ENCODE measurements around the gene PER1. TPM values are rescaled to one million over a fixed set of nuclear protein-coding genes. Genes with fewer than 3 reads are reported as not detected.

The PER1 gene
- total and polyA plus RNA-seq, 2 of the 13 experiments (the other 11 are each of a cell fraction or from before 2014, with no cell fraction given): 2.6 to 3.6 TPM

DNA sequence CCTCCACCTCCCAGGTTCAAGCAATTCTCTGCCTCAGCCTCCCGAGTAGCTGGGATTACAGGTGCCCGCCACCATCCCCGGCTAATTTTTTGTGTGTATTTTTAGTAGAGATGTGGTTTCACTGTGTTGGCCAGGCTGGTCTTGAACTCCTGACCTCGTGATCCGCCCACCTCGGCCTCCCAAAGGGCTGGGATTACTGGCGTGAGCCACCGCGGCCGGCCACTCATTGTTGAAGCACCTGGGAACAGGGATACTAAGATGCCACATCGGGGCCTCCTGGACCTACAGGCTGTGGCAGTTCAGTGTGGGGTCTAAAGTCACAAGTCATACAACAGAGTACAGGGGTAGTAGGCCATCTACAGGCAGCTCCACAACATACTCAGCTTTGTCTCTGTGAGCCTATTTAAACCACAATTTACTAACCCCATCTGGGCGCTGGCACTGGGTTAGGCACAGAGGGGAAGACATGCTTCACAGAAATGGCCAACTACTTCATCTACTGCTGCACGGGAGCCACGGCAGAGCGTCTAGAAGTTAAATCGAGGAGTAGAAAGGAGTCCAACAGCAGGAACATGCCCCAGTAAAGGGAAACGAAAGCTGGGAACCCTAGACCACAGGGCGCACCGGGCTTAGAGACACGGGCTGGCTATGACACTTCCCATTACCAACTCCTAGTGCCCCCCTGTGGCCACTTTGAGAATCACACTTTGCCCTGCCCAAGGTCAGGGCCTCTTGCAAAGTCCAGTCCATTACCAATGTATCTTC lies 6.2 kb upstream of the PER1 start (continued):
- peak; percentile 10; the same call in 1 of the 2 replicates for TF ChIP-seq KDM5B (CRISPR knock-in tag; IDR thresholded peaks at IDR 0.05; ENCODE audit: borderline replicate concordance)
- 0 out of 2 replicates have a peak, but pooled peaks have one; percentile 32 for TF ChIP-seq RBFOX2 (IDR thresholded peaks at IDR 0.05; ENCODE audit: low read depth, low read length)
- no peak for TF ChIP-seq MBD4 (IDR thresholded peaks at IDR 0.05; ENCODE audit: borderline replicate concordance, low read length)
- TF ChIP-seq ATM (IDR thresholded peaks at IDR 0.05; ENCODE audit: borderline replicate concordance): no peak
- no peak for TF ChIP-seq CHCHD3 (CRISPR knock-in tag; IDR thresholded peaks at IDR 0.05)
- TF ChIP-seq ZFP1 (CRISPR knock-in tag; IDR thresholded peaks at IDR 0.05): no peak
- peak; percentile 48; the same call in 1 of the 2 replicates for TF ChIP-seq ZBTB33 (CRISPR knock-in tag; IDR thresholded peaks at IDR 0.05)
- no peak for TF ChIP-seq MIXL1 (CRISPR knock-in tag; IDR thresholded peaks at IDR 0.05)
- TF ChIP-seq ATAD3A (CRISPR knock-in tag; IDR thresholded peaks at IDR 0.05): no peak
- no peak for TF ChIP-seq ZNF781 (CRISPR knock-in tag; IDR thresholded peaks at IDR 0.05; ENCODE audit: borderline replicate concordance, not compliant biosample characterization)
- TF ChIP-seq NCOA5 (CRISPR knock-in tag; IDR thresholded peaks at IDR 0.05): no peak
- TF ChIP-seq ZNF501 (CRISPR knock-in tag; IDR thresholded peaks at IDR 0.05): peak; percentile 46; the same call in 1 of the 2 replicates
- peak; percentile 82; the same call in 1 of the 2 replicates for TF ChIP-seq ESRRA (CRISPR knock-in tag; IDR thresholded peaks at IDR 0.05; ENCODE audit: low read depth)
- no peak for TF ChIP-seq NFRKB (IDR thresholded peaks at IDR 0.05)
- TF ChIP-seq MYC (CRISPR knock-in tag; IDR thresholded peaks at IDR 0.05; ENCODE audit: borderline replicate concordance): no peak
- peak; percentile 43; the same call in 1 of the 2 replicates for TF ChIP-seq TBX2 (CRISPR knock-in tag; IDR thresholded peaks at IDR 0.05; ENCODE audit: borderline replicate concordance)
- no peak for TF ChIP-seq NFE2L2 (IDR thresholded peaks at IDR 0.05; ENCODE audit: low read length)
- TF ChIP-seq ZNF34 (CRISPR knock-in tag; IDR thresholded peaks at IDR 0.05; ENCODE audit: borderline replicate concordance): no peak
- TF ChIP-seq HNF4A (CRISPR knock-in tag; IDR thresholded peaks at IDR 0.05): peak; percentile 69
- no peak for TF ChIP-seq ZNF407 (CRISPR knock-in tag; IDR thresholded peaks at IDR 0.05; ENCODE audit: not compliant biosample characterization)
- peak; percentile 56 for TF ChIP-seq RXRB (CRISPR knock-in tag; IDR thresholded peaks at IDR 0.05; ENCODE audit: borderline replicate concordance)

Measured in HepG2 (cell line).